Epithelial cell of esophagus (primary cell): ENCODE data around the gene OPRL1.

Source experiments
- DNase-seq: peaks from one replicate; pipeline ENCODE4 v3.0.0; 2010; ENCODE audit warnings: low read depth
- H3K4me3 ChIP-seq: 2 replicates; pipeline ENCODE4 v1.5.1; 2011; ENCODE audit warnings: mild to moderate bottlenecking, low read length, control low read depth
- TF ChIP-seq, protein P1 (sequence below): IDR thresholded peaks from 2 replicates; pipeline ENCODE4 v1.5.1; 2011; ENCODE audit warnings: low read depth, mild to moderate bottlenecking, low read length, control low read depth, inconsistent platforms; ENCODE audit not compliant: insufficient read depth; ENCODE audit errors: missing control alignments

Gene OPRL1

DNA sequence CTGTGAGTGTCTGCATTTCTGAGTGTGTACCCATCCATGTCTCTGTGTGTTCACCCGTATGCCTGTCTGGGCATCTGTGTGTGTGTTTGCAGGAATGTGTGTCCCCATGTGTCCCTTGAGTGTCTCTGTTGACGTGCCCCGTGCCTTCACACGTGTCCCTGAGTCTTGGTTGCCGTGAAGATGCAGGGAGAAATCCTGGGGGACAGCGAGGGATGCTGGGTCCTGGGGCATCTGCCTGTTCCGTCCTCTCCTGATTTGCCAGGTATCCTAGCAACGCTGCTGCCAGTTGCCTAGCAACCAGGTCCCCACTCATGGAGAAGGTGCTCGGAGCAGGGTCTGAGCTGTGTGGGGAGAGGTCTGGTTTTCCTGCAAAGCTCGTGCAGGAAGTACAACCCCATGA lies 10.3 kb downstream of the OPRL1 start:
- DNase-seq, result no peak
- TF ChIP-seq, protein P1, sequence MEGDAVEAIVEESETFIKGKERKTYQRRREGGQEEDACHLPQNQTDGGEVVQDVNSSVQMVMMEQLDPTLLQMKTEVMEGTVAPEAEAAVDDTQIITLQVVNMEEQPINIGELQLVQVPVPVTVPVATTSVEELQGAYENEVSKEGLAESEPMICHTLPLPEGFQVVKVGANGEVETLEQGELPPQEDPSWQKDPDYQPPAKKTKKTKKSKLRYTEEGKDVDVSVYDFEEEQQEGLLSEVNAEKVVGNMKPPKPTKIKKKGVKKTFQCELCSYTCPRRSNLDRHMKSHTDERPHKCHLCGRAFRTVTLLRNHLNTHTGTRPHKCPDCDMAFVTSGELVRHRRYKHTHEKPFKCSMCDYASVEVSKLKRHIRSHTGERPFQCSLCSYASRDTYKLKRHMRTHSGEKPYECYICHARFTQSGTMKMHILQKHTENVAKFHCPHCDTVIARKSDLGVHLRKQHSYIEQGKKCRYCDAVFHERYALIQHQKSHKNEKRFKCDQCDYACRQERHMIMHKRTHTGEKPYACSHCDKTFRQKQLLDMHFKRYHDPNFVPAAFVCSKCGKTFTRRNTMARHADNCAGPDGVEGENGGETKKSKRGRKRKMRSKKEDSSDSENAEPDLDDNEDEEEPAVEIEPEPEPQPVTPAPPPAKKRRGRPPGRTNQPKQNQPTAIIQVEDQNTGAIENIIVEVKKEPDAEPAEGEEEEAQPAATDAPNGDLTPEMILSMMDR, result no peak
- no peak overlapping the region for H3K4me3 ChIP-seq

DNA sequence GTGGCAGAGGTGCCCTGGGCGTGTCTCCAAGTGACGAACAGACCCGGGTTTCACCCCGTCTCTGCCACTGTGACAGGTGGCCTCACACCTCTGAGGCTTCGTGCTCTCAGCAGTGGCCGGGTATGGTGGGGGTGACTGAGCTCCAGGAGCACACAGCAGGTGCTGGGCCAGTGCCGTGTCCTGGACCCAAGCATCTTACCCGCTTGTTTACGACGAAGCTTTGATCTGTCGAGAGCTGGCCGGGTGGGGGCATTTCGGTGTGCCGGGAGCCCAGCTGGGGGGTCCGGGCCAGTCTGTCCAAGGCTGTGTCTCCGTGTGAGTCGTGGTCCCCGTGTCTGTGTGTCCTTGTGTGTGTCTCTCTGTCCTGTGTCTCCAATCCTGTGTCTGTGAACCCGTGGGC lies 11.5 kb downstream of the OPRL1 start:
- TF ChIP-seq, protein P1, result no peak
- DNase-seq, result no peak
- no peak overlapping the region for H3K4me3 ChIP-seq

DNA sequence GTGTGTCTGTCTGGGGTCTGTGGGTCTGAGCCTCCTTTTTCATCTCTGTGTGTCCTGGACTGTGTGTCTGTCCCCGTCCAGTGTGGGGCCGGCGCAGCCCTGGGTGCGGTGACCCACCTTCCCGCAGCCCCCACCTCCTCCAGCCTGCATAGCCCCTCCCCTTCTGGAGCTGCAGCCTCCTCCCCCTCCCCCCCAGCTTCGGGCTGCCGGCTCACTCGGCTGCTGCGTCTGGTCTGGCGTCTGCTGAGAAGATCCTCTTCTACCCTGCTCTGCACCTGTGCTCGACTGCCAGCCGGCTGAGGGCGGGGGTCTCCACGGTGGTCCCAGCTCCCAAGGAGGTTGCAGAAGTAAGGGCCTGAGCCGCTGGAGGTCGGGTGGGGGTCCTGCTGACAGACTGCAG lies 11.9 kb downstream of the OPRL1 start:
- DNase-seq, result no peak
- TF ChIP-seq, protein P1, result no peak
- no peak overlapping the region for H3K4me3 ChIP-seq

DNA sequence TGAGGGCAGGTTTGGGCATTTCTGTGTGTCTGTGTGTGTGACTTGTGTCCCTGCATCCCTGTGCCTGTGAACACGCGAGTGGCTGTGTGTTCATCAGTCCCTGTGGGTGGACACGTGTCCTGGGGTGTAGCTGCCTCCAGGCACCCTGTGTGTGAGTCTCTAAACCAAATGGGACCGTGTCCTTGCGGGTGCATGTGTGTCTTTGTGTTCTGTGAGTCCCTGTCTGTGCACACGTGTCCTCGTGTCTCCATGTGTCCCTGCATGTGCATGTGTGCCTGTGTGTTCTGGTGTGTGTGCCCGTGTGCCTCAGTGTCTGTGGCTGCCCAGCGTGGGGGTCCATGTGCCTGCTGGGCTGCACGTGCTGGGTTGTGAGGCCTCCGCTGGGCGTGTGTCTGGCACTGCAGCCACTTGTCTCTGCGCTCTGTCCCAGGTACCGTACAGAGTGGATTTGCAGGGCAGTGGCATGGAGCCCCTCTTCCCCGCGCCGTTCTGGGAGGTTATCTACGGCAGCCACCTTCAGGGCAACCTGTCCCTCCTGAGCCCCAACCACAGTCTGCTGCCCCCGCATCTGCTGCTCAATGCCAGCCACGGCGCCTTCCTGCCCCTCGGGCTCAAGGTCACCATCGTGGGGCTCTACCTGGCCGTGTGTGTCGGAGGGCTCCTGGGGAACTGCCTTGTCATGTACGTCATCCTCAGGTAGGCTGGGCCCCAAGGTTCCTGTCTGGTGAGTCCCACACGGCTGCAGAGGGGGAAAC lies 12.6 kb downstream of the OPRL1 start:
- no peak overlapping the region for H3K4me3 ChIP-seq
- no peak for DNase-seq
- TF ChIP-seq, protein P1, result no peak

DNA sequence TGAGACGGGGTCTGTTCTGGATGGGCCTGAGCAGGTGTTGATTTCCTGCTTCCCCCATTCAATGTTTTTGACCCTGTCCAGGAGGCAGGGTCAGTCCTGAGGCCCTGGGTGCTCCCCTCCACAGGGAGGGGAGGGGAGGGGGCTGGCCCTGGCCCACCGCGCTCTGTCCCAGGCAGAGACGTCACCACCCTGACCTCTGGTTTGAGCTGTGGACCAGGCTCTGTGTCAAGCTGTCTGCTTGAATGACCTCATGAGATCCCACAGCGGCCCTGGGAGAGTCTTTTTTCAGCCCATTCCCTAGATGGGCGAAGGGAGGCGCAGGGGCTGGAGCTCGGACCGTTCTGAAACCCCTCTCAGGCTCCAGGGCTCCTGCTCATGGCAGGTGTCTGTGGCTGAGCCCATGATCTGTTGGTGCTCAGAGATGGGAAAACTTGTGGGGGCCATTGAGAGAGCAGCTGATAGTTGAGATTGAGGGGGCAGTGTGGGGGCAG lies 13.2 kb downstream of the OPRL1 start:
- no peak overlapping the region for H3K4me3 ChIP-seq
- DNase-seq, result no peak
- TF ChIP-seq, protein P1, result no peak

DNA sequence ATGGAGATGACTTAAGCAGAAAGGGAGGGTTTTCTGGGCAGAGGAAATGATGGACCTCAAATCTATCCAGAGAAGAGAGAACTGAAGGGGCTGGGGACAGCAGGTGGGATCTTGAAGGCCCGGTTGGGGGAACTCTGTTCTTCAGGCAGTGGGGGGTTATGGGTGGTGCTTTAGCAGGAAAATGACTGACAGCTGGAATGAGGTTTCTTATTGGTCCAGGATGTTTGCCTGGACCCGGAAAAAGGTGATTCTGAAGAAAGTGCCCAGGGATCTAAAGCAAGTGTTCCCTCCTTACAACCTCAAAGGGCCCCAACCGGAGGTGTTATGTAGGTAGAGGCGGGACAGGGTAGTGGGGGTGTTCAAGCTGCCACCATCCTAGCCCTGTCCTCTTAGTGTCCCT lies 15.6 kb downstream of the OPRL1 start:
- TF ChIP-seq, protein P1, result no peak
- no peak overlapping the region for H3K4me3 ChIP-seq
- no peak for DNase-seq

DNA sequence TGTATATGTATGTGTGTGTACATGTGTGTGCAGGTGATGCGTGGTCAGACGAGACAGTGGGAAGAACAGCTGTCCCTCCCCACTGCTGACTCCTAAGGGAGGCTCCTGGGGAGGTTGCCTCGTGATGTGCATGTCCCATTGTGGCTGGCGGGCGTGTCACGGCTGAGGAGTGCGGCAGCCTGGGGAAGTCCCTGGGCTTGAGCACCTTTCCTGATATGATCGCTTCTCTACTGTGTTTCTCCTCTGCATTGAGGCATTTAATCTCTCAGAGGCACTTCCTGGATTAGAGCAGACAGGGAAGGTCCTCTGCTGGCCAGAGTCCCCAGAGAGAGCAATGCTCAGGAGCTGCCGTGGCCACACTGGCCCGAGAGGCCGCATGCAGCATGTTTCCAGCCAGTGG lies 16.0 kb downstream of the OPRL1 start:
- no peak for DNase-seq
- TF ChIP-seq, protein P1, result no peak
- H3K4me3 ChIP-seq, result no peak overlapping the region
